ENCODE results near the gene KDM2B. TPM values are rescaled to one million over a fixed set of nuclear protein-coding genes. Genes with fewer than 3 reads are reported as not detected.

Gene KDM2B
- polyA plus RNA-seq, 1 donor from 2014 or later: 85.5 TPM

- H2AFZ ChIP-seq (ENCODE audit: low read depth, low read length): no peak overlapping the region
- H3K27me3 ChIP-seq (ENCODE audit: insufficient read depth, low read depth, low read length): no peaks in the 10 kb centered on the region
- no peak overlapping the region for H3K4me2 ChIP-seq (ENCODE audit: low read length)
- H3K79me2 ChIP-seq (replicated peaks; ENCODE audit: insufficient read depth, low read length): no peaks in the 10 kb centered on the region
- H3K4me3 ChIP-seq (ENCODE audit: low read length): no peak overlapping the region
- no peaks in the 10 kb centered on the region for H3K9me2 ChIP-seq (ENCODE audit: insufficient read depth, low read length)
- no peaks in the 10 kb centered on the region for H4K20me1 ChIP-seq (ENCODE audit: insufficient read depth)
- no peaks in the 10 kb centered on the region for H3K36me3 ChIP-seq (ENCODE audit: insufficient read depth, low read length)
- H3K9me3 ChIP-seq (ENCODE audit: low read length): no peaks in the 10 kb centered on the region
- no peak overlapping the region for H3K27ac ChIP-seq (ENCODE audit: low read length)
- no peak overlapping the region for H3K9ac ChIP-seq (ENCODE audit: low read length)
- TF ChIP-seq POLR2AphosphoS5 (IDR thresholded peaks at IDR 0.05): no peak
- TF ChIP-seq EP300 (conservative IDR thresholded peaks at IDR 0.05; ENCODE audit: poor library complexity, severe bottlenecking): no peak
- no peak for TF ChIP-seq CTCF (IDR thresholded peaks at IDR 0.05; ENCODE audit: poor library complexity, severe bottlenecking)
- no peak for TF ChIP-seq SMC3 (conservative IDR thresholded peaks at IDR 0.05; ENCODE audit: poor library complexity)
- no peaks in the 10 kb centered on the region for H3F3A ChIP-seq (ENCODE audit: insufficient read depth, low read length, poor library complexity, severe bottlenecking)
Measured at GRCh38 chr12:121441555-121441954, 139.3 kb downstream of the KDM2B start.

- Histone ChIP-seq H3K27ac (ENCODE audit: low read length) (no peak overlapping the region), H3F3A (ENCODE audit: insufficient read depth, low read length, poor library complexity, severe bottlenecking) (no peaks in the 10 kb centered on the region), H3K9me2 (ENCODE audit: insufficient read depth, low read length) (no peaks in the 10 kb centered on the region), H4K20me1 (ENCODE audit: insufficient read depth) (no peaks in the 10 kb centered on the region), H2AFZ (ENCODE audit: low read depth, low read length) (no peak overlapping the region), H3K4me2 (ENCODE audit: low read length) (no peak overlapping the region), H3K79me2 (replicated peaks; ENCODE audit: insufficient read depth, low read length) (no peaks in the 10 kb centered on the region), H3K9me3 (ENCODE audit: low read length) (no peaks in the 10 kb centered on the region), H3K9ac (ENCODE audit: low read length) (no peak overlapping the region), H3K4me3 (ENCODE audit: low read length) (no peak overlapping the region), H3K36me3 (ENCODE audit: insufficient read depth, low read length) (no peaks in the 10 kb centered on the region), H3K27me3 (ENCODE audit: insufficient read depth, low read depth, low read length) (no peaks in the 10 kb centered on the region)
- TF ChIP-seq EZH2 (IDR thresholded peaks at IDR 0.05; ENCODE audit: borderline replicate concordance, insufficient read depth, low read length, poor library complexity, severe bottlenecking) (no peak), CTCF (IDR thresholded peaks at IDR 0.05; ENCODE audit: poor library complexity, severe bottlenecking) (no peak), POLR2AphosphoS5 (IDR thresholded peaks at IDR 0.05) (no peak), EP300 (conservative IDR thresholded peaks at IDR 0.05; ENCODE audit: poor library complexity, severe bottlenecking) (no peak), MXI1 (conservative IDR thresholded peaks at IDR 0.05; ENCODE audit: poor library complexity, severe bottlenecking) (no peak), SMC3 (conservative IDR thresholded peaks at IDR 0.05; ENCODE audit: poor library complexity) (no peak), TAF1 (IDR thresholded peaks at IDR 0.05; ENCODE audit: low read depth) (no peak), REST (IDR thresholded peaks at IDR 0.05; ENCODE audit: borderline replicate concordance) (no peak), RAD21 (conservative IDR thresholded peaks at IDR 0.05) (no peak)
Measured at GRCh38 chr12:121440768-121441167, 140.1 kb downstream of the KDM2B start.
